ENCODE measurements around the gene SYNE2. TPM values are rescaled to one million over a fixed set of nuclear protein-coding genes. Genes with fewer than 3 reads are reported as not detected.

Gene SYNE2
- total RNA-seq, 4 donors from 2014 or later: 314 to 379 (median 342) TPM

GRCh38 chr14:63938198-63939005 lies 85.6 kb downstream of the SYNE2 start:
- Histone ChIP-seq H3K27me3 (no peaks in the 10 kb centered on the region), H3K36me3 (peaks cover 0 to 4% of the 10 kb centered on the region in 2 donors), H3K4me1 (peaks cover 15 to 24% of the 10 kb centered on the region in 2 donors), H3K9me3 (no peaks in the 10 kb centered on the region), H3K27ac (peak overlapping the region in 2 of 3 donors; percentile 10 to 15), H3K4me3 (replicated peaks in 1 of 3) (no peak overlapping the region)
- no peak for TF ChIP-seq CTCF (IDR thresholded peaks at IDR 0.05)
- TF ChIP-seq POLR2A (IDR thresholded peaks at IDR 0.05): no peak
- intact Hi-C loops (cut with DNase I): no loop called here
- peak; percentile 54 to 60 for DNase-seq
- 82 to 88% methylated on average over 9 of the region's 9 CpGs for WGBS, 2 donors

- peak overlapping the region in 1 of 3 donors; percentile 10 for H3K27ac ChIP-seq
- H3K36me3 ChIP-seq: peaks cover 0 to 4% of the 10 kb centered on the region in 2 donors
- TF ChIP-seq CTCF (IDR thresholded peaks at IDR 0.05): no peak
- TF ChIP-seq POLR2A (IDR thresholded peaks at IDR 0.05): no peak
- intact Hi-C loops (cut with DNase I): no loop called here
- H3K4me3 ChIP-seq (replicated peaks in 1 of 3): no peak overlapping the region
- no peaks in the 10 kb centered on the region for H3K9me3 ChIP-seq
- peaks cover 11 to 19% of the 10 kb centered on the region in 2 donors for H3K4me1 ChIP-seq
- no peak for DNase-seq
- no peaks in the 10 kb centered on the region for H3K27me3 ChIP-seq
- 95 to 100% methylated on average over 1 of the region's 1 CpG for WGBS, 2 donors
These were observed 86.1 kb downstream of the SYNE2 start for GRCh38 chr14:63939006-63939270.

GRCh38 chr14:63940387-63940786 lies 87.6 kb downstream of the SYNE2 start:
- H3K4me3 ChIP-seq (replicated peaks in 1 of 3): no peak overlapping the region
- TF ChIP-seq POLR2A (IDR thresholded peaks at IDR 0.05): no peak
- TF ChIP-seq CTCF (IDR thresholded peaks at IDR 0.05): no peak
- no peak overlapping the region for H3K27ac ChIP-seq
- intact Hi-C loops (cut with DNase I): no loop called here
- H3K9me3 ChIP-seq: no peaks in the 10 kb centered on the region
- peaks cover 0 to 4% of the 10 kb centered on the region in 2 donors for H3K36me3 ChIP-seq
- no peaks in the 10 kb centered on the region for H3K27me3 ChIP-seq
- H3K4me1 ChIP-seq: peaks cover 10 to 11% of the 10 kb centered on the region in 2 donors
- 85 to 86% methylated on average over 4 of the region's 4 CpGs for WGBS, 2 donors
- DNase-seq: no peak

GRCh38 chr14:63941023-63941422 lies 88.2 kb downstream of the SYNE2 start:
- H3K36me3 ChIP-seq: peaks cover 0 to 4% of the 10 kb centered on the region in 2 donors
- no peak overlapping the region for H3K27ac ChIP-seq
- intact Hi-C loops (cut with DNase I): no loop called here
- TF ChIP-seq CTCF (IDR thresholded peaks at IDR 0.05): no peak
- no peak for TF ChIP-seq POLR2A (IDR thresholded peaks at IDR 0.05)
- no peaks in the 10 kb centered on the region for H3K27me3 ChIP-seq
- peaks cover 10 to 11% of the 10 kb centered on the region in 2 donors for H3K4me1 ChIP-seq
- no peak overlapping the region for H3K4me3 ChIP-seq (replicated peaks in 1 of 3)
- no peaks in the 10 kb centered on the region for H3K9me3 ChIP-seq
- 75 to 85% methylated on average over 3 of the region's 3 CpGs for WGBS, 2 donors
- no peak for DNase-seq

GRCh38 chr14:63949696-63950095 lies 96.9 kb downstream of the SYNE2 start:
- TF ChIP-seq CTCF (IDR thresholded peaks at IDR 0.05) (no peak), POLR2A (IDR thresholded peaks at IDR 0.05) (no peak)
- WGBS, 2 donors: 93% methylated on average over 3 of the region's 3 CpGs
- Histone ChIP-seq H3K27me3 (no peaks in the 10 kb centered on the region), H3K4me1 (no peaks in the 10 kb centered on the region), H3K4me3 (replicated peaks in 1 of 3) (no peak overlapping the region), H3K9me3 (no peaks in the 10 kb centered on the region), H3K27ac (no peak overlapping the region), H3K36me3 (peaks cover 22 to 29% of the 10 kb centered on the region in 2 donors)
- no peak for DNase-seq
- intact Hi-C loops (cut with DNase I): no loop called here
